ENCODE data around the gene PDE11A.

The PDE11A gene

DNA sequence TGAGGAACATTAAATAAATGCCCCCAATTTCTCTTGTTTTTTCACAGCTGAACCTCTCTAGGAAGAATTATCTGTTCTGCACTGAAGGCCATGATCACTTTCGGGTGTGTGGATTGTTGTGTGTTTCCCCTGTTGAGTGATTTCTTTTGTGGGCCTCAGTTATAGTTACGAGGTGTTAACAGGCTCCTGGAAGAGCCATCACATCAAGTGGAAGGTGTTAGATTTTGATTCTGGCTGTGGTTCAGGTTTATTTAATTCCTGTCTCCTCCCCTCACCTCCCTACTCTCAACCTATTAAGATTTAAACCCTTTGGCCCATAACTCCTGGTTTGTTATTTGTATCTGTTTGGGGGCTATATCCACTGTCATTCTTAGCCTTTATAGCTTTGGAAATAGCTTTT, 497.2 kb downstream of the PDE11A start:
- no peaks in the 10 kb centered on the region for H3K27me3 ChIP-seq (ENCODE audit: control insufficient read depth, insufficient read depth, low read length)
- H3K4me1 ChIP-seq = no peaks in the 10 kb centered on the region
- H3K4me3 ChIP-seq (ENCODE audit: low read depth, low read length) = no peak overlapping the region
- H2AFZ ChIP-seq = no peak overlapping the region
- H3K36me3 ChIP-seq (ENCODE audit: control insufficient read depth, insufficient read depth, low read length) = no peaks in the 10 kb centered on the region
- no peaks in the 10 kb centered on the region for H3K79me2 ChIP-seq
- no peak overlapping the region for H3K9ac ChIP-seq
- TF ChIP-seq, protein P1, sequence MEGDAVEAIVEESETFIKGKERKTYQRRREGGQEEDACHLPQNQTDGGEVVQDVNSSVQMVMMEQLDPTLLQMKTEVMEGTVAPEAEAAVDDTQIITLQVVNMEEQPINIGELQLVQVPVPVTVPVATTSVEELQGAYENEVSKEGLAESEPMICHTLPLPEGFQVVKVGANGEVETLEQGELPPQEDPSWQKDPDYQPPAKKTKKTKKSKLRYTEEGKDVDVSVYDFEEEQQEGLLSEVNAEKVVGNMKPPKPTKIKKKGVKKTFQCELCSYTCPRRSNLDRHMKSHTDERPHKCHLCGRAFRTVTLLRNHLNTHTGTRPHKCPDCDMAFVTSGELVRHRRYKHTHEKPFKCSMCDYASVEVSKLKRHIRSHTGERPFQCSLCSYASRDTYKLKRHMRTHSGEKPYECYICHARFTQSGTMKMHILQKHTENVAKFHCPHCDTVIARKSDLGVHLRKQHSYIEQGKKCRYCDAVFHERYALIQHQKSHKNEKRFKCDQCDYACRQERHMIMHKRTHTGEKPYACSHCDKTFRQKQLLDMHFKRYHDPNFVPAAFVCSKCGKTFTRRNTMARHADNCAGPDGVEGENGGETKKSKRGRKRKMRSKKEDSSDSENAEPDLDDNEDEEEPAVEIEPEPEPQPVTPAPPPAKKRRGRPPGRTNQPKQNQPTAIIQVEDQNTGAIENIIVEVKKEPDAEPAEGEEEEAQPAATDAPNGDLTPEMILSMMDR (IDR thresholded peaks at IDR 0.05) = no peak
- no peaks in the 10 kb centered on the region for H3K9me3 ChIP-seq (ENCODE audit: control insufficient read depth, low read length)
- no peak overlapping the region for H3K4me2 ChIP-seq (ENCODE audit: low read length)
- no peak overlapping the region for H3K27ac ChIP-seq

DNA sequence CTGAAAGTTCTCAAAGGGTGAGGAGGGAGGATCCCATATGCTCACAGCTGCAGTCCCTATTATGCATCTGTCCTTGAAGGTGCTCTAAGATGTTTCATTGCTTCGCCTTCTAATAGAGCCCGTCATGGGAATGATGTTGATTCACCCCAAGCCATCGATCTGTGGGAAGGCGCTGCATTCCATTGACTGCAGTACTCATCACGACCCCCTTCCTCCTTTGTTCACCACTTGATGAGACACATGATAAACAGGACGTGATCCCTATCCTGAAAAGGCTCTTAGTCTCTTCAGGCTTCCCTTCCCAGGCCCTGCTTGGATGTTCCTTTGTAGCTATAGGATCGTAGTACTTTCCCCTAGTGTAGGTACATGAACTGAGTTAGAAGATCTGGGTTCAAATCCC, 498.2 kb downstream of the PDE11A start:
- no peaks in the 10 kb centered on the region for H3K36me3 ChIP-seq (ENCODE audit: control insufficient read depth, insufficient read depth, low read length)
- H3K27me3 ChIP-seq (ENCODE audit: control insufficient read depth, insufficient read depth, low read length) = no peaks in the 10 kb centered on the region
- H2AFZ ChIP-seq = no peak overlapping the region

More for the DNA sequence above, 498.2 kb downstream of the PDE11A start:
- H3K79me2 ChIP-seq = no peaks in the 10 kb centered on the region
- H3K4me3 ChIP-seq (ENCODE audit: low read depth, low read length) = no peak overlapping the region
- no peaks in the 10 kb centered on the region for H3K4me1 ChIP-seq
- TF ChIP-seq, protein P1 (IDR thresholded peaks at IDR 0.05) = no peak
- no peak overlapping the region for H3K27ac ChIP-seq
- H3K9ac ChIP-seq = no peak overlapping the region
- no peak overlapping the region for H3K4me2 ChIP-seq (ENCODE audit: low read length)
- no peaks in the 10 kb centered on the region for H3K9me3 ChIP-seq (ENCODE audit: control insufficient read depth, low read length)

Measured in parathyroid adenoma (tissue), 2 donors.